ENCODE results near the gene TNFSF9. TPM values are rescaled to one million over a fixed set of nuclear protein-coding genes. Genes with fewer than 3 reads are reported as not detected.

Gene TNFSF9
- total and polyA plus RNA-seq, 2 of the 8 experiments (the other 6 are each of a cell fraction or from before 2014, with no cell fraction given): 1.7 to 4.4 TPM

- peaks cover 5% of the 10 kb centered on the region in 2 experiments; a peak in 1 of 4 replicates for H3K9me3 ChIP-seq (ENCODE audit: insufficient read depth in 2 of 2, low read depth in 1 of 2, low read length in 1 of 2)
- no peaks in the 10 kb centered on the region for H3K23me2 ChIP-seq (ENCODE audit: low read depth, low read length)
- no peak overlapping the region for H3K27ac ChIP-seq (ENCODE audit: low read depth, low read length)
- peaks cover 0 to 4% (median 0%) of the 10 kb centered on the region in 4 experiments; a peak in 3 of 7 replicates for H3K4me1 ChIP-seq (replicated peaks in 1 of 4; ENCODE audit: control insufficient read depth in 3 of 4, insufficient read depth in 4 of 4, low read length in 3 of 4)
- no peak overlapping the region for H4K91ac ChIP-seq (replicated peaks; ENCODE audit: insufficient read length, low read length)
- H3K4ac ChIP-seq (replicated peaks; ENCODE audit: insufficient read length, low read depth, low read length): no peak overlapping the region
- H3K14ac ChIP-seq (ENCODE audit: insufficient read length): no peak overlapping the region
- no peak for TF ChIP-seq TEAD4 (IDR thresholded peaks at IDR 0.05; ENCODE audit: low read depth, low read length)
- TF ChIP-seq PHF8 (conservative IDR thresholded peaks at IDR 0.05; ENCODE audit: low read depth, low read length): no peak
- no peak for TF ChIP-seq EGR1 (IDR thresholded peaks at IDR 0.05; ENCODE audit: borderline replicate concordance, low read depth, low read length)
- H2BK20ac ChIP-seq (ENCODE audit: low read length): no peak overlapping the region
- no peaks in the 10 kb centered on the region for H3K79me2 ChIP-seq (ENCODE audit: control insufficient read depth in 1 of 2, insufficient read depth in 2 of 2, low read length in 2 of 2)
- no peak overlapping the region for H3K23ac ChIP-seq (ENCODE audit: insufficient read length)
- no peak overlapping the region for H2AK5ac ChIP-seq (ENCODE audit: low read depth, low read length)
- H2BK12ac ChIP-seq (ENCODE audit: low read depth, low read length): no peak overlapping the region
- H3K4me3 ChIP-seq (ENCODE audit: extremely low read depth in 1 of 4, insufficient read depth in 2 of 4, low read depth in 3 of 4, low read length in 4 of 4): no peak overlapping the region
- H3K36me3 ChIP-seq (ENCODE audit: control insufficient read depth in 2 of 4, insufficient read depth in 4 of 4, low read length in 3 of 4): no peaks in the 10 kb centered on the region; a peak in 1 of 8 replicates
- no peak overlapping the region for H3K9ac ChIP-seq (replicated peaks in 1 of 4; ENCODE audit: extremely low read depth in 1 of 4, low read depth in 3 of 4, low read length in 3 of 4)
- no peaks in the 10 kb centered on the region for H4K20me1 ChIP-seq (replicated peaks in 1 of 2; ENCODE audit: control insufficient read depth in 1 of 2, insufficient read depth in 2 of 2, low read length in 2 of 2)
- no peak overlapping the region for H2BK15ac ChIP-seq (ENCODE audit: low read length)
- H3K18ac ChIP-seq (ENCODE audit: extremely low read depth, low read length): no peak overlapping the region
- H3K27me3 ChIP-seq (replicated peaks in 1 of 4; ENCODE audit: control insufficient read depth in 3 of 4, extremely low read depth in 1 of 4, insufficient read depth in 3 of 4, low read length in 3 of 4): no peaks in the 10 kb centered on the region
- no peaks in the 10 kb centered on the region for H3K79me1 ChIP-seq (ENCODE audit: low read depth, low read length)
- H3K4me2 ChIP-seq (ENCODE audit: insufficient read depth in 1 of 2, low read depth in 2 of 2, low read length in 2 of 2): no peak overlapping the region
- DNase-seq (ENCODE audit: low read depth in 1 of 2, low spot score in 2 of 2) (no peak), FAIRE-seq (no peak)
- H2BK120ac ChIP-seq (replicated peaks; ENCODE audit: low read depth, low read length): no peak overlapping the region
- H3K56ac ChIP-seq (replicated peaks; ENCODE audit: insufficient read length, low read depth, low read length): no peak overlapping the region
- ChIA-PET POLR2A (ENCODE audit: partially characterized antibody) (no interaction called here), CTCF (ENCODE audit: partially characterized antibody) (interaction anchor here (1.0 to 1.2 kb wide), 3 partner anchors 16 to 293 kb away, joined by 3 read pairs; no protein-coding TSS in a partner anchor)
- H2BK5ac ChIP-seq (ENCODE audit: low read depth, low read length): no peak overlapping the region
- no peak overlapping the region for H2AFZ ChIP-seq (ENCODE audit: low read length)
- H4K5ac ChIP-seq (ENCODE audit: insufficient read length, low read depth, low read length): no peak overlapping the region
- H4K8ac ChIP-seq (ENCODE audit: extremely low read depth, insufficient read depth, low read length): no peak overlapping the region
These were observed 40.3 kb downstream of the TNFSF9 start for GRCh38 chr19:6571167-6571566.

All from H1 (cell line).